Kidney (tissue), 14 donors: Measurements from ENCODE around the gene PLCB1. TPM values are rescaled to one million over a fixed set of nuclear protein-coding genes. Genes with fewer than 3 reads are reported as not detected.
"Not testable (repeated sequence)": the region's sequence is repeated elsewhere in the genome, so short reads cannot be mapped to it uniquely, and the experiment has no call there.

Experiments
- DNase-seq, 5 donors: peaks; one replicate each; pipeline ENCODE4 v3.0.0-alpha.2; 2013 to 2020
- FAIRE-seq: peaks from 2 replicates; lab custom pipeline; 2012; peaks lifted over from hg19 to GRCh38; lab: Jason Lieb, UNC
- H3K27ac ChIP-seq, 2 donors: one replicate each; pipeline ENCODE4 v1.7.0; 2013; ENCODE audit warnings: low read depth in 2 of 2, low read length in 2 of 2, inconsistent platforms in 1 of 2
- H3K27me3 ChIP-seq: one replicate; pipeline ENCODE4 v1.7.1; 2013; ENCODE audit warnings: low read length, inconsistent platforms; ENCODE audit not compliant: control insufficient read depth, insufficient read depth
- H3K36me3 ChIP-seq, 3 donors: one replicate each; pipeline versions ENCODE4 v1.7.0 to v1.7.1; 2013; ENCODE audit warnings: low read length in 3 of 3, control low read depth in 1 of 3, inconsistent platforms in 1 of 3; ENCODE audit not compliant: insufficient read depth in 3 of 3, control insufficient read depth in 2 of 3
- H3K4me1 ChIP-seq, 3 donors: one replicate each; pipeline versions ENCODE4 v1.7.0 to v1.7.1; 2013; ENCODE audit warnings: low read length in 3 of 3, inconsistent platforms in 1 of 3, low read depth in 1 of 3; ENCODE audit not compliant: control insufficient read depth in 2 of 3, insufficient read depth in 2 of 3
- H3K4me3 ChIP-seq, 3 donors: one replicate each; pipeline versions ENCODE4 v1.7.0 to v1.8.1; 2013; ENCODE audit warnings: low read length in 3 of 3, control low read depth in 1 of 3, inconsistent platforms in 1 of 3
- H3K9ac ChIP-seq, 3 donors: one replicate each; pipeline versions ENCODE4 v1.7.0 to v1.7.1; 2013; ENCODE audit warnings: low read length in 3 of 3, control low read depth in 1 of 3, inconsistent platforms in 1 of 3
- H3K9me3 ChIP-seq, 3 donors: one replicate each; pipeline versions ENCODE4 v1.7.0 to v1.7.1; 2013; ENCODE audit warnings: low read length in 3 of 3, control low read depth in 1 of 3, inconsistent platforms in 1 of 3; ENCODE audit not compliant: control insufficient read depth in 2 of 3, insufficient read depth in 1 of 3
- CTCF ChIP-seq: IDR thresholded peaks from 3 replicates; pipeline ENCODE4 v1.5.1; 2012; ENCODE audit warnings: mild to moderate bottlenecking, moderate library complexity, borderline replicate concordance; ENCODE audit not compliant: insufficient read depth; ENCODE audit errors: extremely low read depth
- intact Hi-C: fragments of 100-400 bp; cut with DNase I; formaldehyde crosslinking; loops from one replicate; pipeline ENCODE4 v1.11.1; 2022
- polyA plus RNA-seq: library from polyadenylated mRNA; stranded (reverse); fragments of 350-450 nt; fragmentation: Illumina TruSeq; extraction: RNeasy Lipid Tissue Mini Kit (QIAGEN cat#74804); gene quantifications from one replicate; pipeline ENCODE4 v1.2.3, GENCODE V29; 2014; ENCODE audit warnings: low read depth, low replicate concordance; ENCODE audit not compliant: insufficient read depth
- total RNA-seq: library from RNA; stranded (reverse); fragmentation: NEBNext Ultra II Directional; extraction: Animal tissue kit (Norgen Biotek cat#: 25700); gene quantifications from one replicate; pipeline ENCODE4 v1.2.1, GENCODE V29; 2021
- donor health status: control.
- donor health status: control.
- donor health status: control.
- donor health status: control.
- donor health status: control.
- donor health status: DM: yes; HTN: yes; CAD: no.
- donor health status: Normal renal cell carcinoma (clear cell type).

PLCB1 gene
- total and polyA plus RNA-seq, 2 donors from 2014 or later: 9.4 to 107 TPM

DNA sequence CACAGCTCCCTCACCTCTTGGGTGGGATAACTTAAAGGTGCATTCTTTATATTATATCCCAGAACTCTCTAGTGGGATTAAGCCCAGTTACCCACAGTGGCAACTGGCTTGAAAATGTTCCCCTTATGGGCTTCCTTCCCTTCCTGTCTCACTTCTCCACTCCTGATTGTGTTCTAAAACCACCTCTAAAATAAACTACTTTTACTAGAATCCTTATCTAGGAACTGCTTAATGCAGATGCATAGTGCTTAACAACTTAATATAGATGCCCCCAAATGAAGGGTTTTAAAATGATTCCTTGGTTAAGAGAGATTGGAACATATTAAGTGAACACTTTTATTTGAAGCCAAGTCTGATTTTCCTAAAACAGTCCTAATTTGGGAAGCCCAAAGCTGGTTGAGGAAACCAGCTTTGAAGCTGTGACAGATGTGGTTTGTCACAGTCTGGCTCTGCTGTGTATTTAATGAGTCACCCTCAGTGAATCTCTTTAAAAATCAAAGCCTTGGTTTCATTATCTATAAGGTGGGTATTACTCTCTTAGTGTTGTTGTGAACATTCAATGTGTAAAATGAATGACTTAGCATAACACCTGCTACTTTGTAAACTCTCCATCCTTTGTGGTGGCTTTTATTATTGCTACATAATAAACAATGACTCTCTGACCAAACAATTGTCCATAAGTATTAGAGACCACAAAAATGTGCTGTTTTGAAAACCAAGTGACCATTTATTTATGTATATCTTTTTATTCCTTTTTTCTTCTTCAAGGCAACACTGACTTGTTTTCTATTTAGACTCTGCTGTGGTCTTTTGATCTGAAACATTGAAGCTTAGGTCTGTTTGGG lies 24.4 kb downstream of the PLCB1 start:
- Histone ChIP-seq H3K9me3 (no peaks in the 10 kb centered on the region), H3K4me3 (no peak overlapping the region), H3K27ac (no peak overlapping the region), H3K27me3 (no peaks in the 10 kb centered on the region), H3K9ac (no peak overlapping the region), H3K4me1 (peaks cover 0 to 7% (median 5%) of the 10 kb centered on the region in 3 donors), H3K36me3 (no peaks in the 10 kb centered on the region)
- TF ChIP-seq CTCF: no peak
- peak in 1 of 5 donors; percentile 33 for DNase-seq
- no peak for FAIRE-seq
- intact Hi-C loops: no loop called here

GRCh38 chr20:8159217-8159616 lies 27.2 kb downstream of the PLCB1 start:
- DNase-seq, intact Hi-C loops, H3K4me3 ChIP-seq, FAIRE-seq, H3K4me1 ChIP-seq, H3K9ac ChIP-seq, H3K27me3 ChIP-seq, H3K36me3 ChIP-seq, H3K27ac ChIP-seq, H3K9me3 ChIP-seq: not testable (repeated sequence)

DNA sequence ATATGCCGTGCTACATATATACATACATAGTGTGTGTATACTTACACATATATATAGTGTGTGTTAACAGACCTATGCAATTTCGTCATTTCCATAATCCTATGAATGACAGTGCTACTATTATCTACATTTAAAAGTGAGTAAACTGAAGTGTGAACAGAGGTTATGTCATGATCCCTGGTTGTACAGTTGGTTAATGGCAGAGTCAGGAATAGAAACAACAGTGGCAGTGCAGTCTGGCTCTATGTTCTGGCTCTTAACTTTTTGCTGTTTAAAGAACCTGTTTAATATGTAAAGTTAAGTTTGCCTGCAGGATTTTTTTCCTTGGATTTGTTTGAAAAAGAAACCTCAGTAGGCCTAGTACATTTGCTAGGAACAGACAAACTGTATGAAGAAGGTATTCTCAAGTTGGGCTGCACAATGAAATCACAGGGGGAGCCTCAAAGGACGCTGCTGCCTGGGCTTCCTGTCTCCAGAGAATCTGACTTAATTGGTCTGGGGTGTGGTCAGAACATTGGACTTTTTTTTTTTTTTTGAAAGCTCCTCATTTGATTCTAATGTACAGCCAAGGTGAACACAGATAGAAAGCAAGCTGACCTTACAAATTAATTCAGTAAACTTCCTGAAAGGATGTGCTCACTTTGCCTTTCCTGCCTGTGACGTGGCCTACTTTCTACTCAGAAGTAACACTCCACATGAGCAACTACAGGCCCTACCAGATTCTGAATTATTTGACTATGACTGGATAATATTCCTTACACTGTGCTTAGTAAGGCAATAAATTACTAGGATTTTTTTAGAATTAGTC lies 29.4 kb downstream of the PLCB1 start:
- Histone ChIP-seq H3K4me3 (no peak overlapping the region), H3K9ac (no peak overlapping the region), H3K27me3 (no peaks in the 10 kb centered on the region), H3K4me1 (peaks cover 0 to 8% (median 0%) of the 10 kb centered on the region in 3 donors), H3K9me3 (no peaks in the 10 kb centered on the region), H3K27ac (no peak overlapping the region), H3K36me3 (no peaks in the 10 kb centered on the region)
- intact Hi-C loops: no loop called here
- TF ChIP-seq CTCF: no peak
- FAIRE-seq (no peak), DNase-seq (peak in 1 of 5 donors; percentile 40)

GRCh38 chr20:8162610-8163009 lies 30.5 kb downstream of the PLCB1 start:
- DNase-seq (no peak), FAIRE-seq (no peak)

More at GRCh38 chr20:8162610-8163009, 30.5 kb downstream of the PLCB1 start:
- Histone ChIP-seq H3K27ac (no peak overlapping the region), H3K27me3 (no peaks in the 10 kb centered on the region), H3K9ac (no peak overlapping the region), H3K9me3 (no peaks in the 10 kb centered on the region), H3K36me3 (no peaks in the 10 kb centered on the region), H3K4me3 (no peak overlapping the region), H3K4me1 (peaks cover 0 to 8% (median 0%) of the 10 kb centered on the region in 3 donors)
- no peak for TF ChIP-seq CTCF
- intact Hi-C loops: no loop called here
